ENCODE results near the gene BCR.

The BCR gene

GRCh38 chr22:23161574-23161973 is 18.7 kb upstream of the BCR start:
- no peak for TF ChIP-seq CTCF (IDR thresholded peaks at IDR 0.05; ENCODE audit: extremely low read depth, insufficient read depth, missing control alignments)

GRCh38 chr22:23163665-23164064 is 16.6 kb upstream of the BCR start:
- no peak for DNase-seq (ENCODE audit: low spot score)
- TF ChIP-seq CTCF (IDR thresholded peaks at IDR 0.05; ENCODE audit: extremely low read depth, insufficient read depth, missing control alignments), result no peak
- in situ Hi-C loops (cut with MboI; ENCODE audit: low pct_unique_long_range_greater_than_20kb, low sequenced_read_pairs, unreplicated experiment), result no loop called here

More at GRCh38 chr22:23161574-23161973, 18.7 kb upstream of the BCR start:
- DNase-seq (ENCODE audit: low spot score), result no peak
- in situ Hi-C loops (cut with MboI; ENCODE audit: low pct_unique_long_range_greater_than_20kb, low sequenced_read_pairs, unreplicated experiment), result no loop called here

GRCh38 chr22:23164091-23164490 is 16.2 kb upstream of the BCR start:
- in situ Hi-C loops (cut with MboI; ENCODE audit: low pct_unique_long_range_greater_than_20kb, low sequenced_read_pairs, unreplicated experiment), result no loop called here
- TF ChIP-seq CTCF (IDR thresholded peaks at IDR 0.05; ENCODE audit: extremely low read depth, insufficient read depth, missing control alignments), result no peak

DNA sequence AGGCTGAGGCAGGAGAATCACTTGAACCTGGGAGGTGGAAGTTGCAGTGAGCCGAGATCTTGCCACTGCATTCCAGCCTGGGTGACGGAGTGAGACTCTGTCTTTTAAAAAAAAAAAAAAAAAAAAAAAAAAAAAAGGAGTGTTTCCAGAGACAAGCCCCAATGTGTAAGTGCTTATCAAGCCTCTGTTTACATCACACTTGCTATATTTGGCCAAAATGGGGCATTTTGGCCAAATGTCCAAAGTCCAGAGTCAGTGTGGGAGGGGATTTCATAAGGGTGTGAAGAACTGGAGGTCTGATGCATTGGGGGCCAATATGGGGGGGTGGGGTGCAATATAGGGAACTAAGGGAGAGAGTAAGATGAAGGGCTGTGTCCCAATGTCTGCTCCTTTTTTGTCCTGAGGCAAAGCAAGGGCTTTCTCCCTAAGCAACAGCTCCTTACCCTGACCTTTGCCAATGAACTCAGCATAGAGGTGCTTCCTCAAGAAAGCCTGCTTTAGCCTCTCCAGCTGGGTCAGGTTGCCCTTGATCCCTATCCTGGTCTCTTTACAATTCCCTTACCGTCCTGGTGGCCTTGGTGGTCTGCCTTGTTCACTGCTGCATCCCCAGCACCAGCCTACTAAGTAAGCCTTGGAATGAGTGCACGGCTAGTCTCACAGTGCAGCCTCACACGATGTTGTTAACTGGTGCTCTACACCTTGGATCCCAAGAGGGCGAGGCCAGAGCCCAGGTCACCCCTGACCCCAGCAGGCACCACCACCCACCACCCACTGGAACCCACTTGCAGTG is 14.1 kb upstream of the BCR start:
- no peak for TF ChIP-seq CTCF (IDR thresholded peaks at IDR 0.05; ENCODE audit: extremely low read depth, insufficient read depth, missing control alignments)
- in situ Hi-C loops (cut with MboI; ENCODE audit: low pct_unique_long_range_greater_than_20kb, low sequenced_read_pairs, unreplicated experiment), result no loop called here

More at GRCh38 chr22:23164091-23164490, 16.2 kb upstream of the BCR start:
- no peak for DNase-seq (ENCODE audit: low spot score)

GRCh38 chr22:23166841-23167616 is 13.3 kb upstream of the BCR start:
- TF ChIP-seq CTCF (IDR thresholded peaks at IDR 0.05; ENCODE audit: extremely low read depth, insufficient read depth, missing control alignments), result no peak
- no peak for DNase-seq (ENCODE audit: low spot score)
- in situ Hi-C loops (cut with MboI; ENCODE audit: low pct_unique_long_range_greater_than_20kb, low sequenced_read_pairs, unreplicated experiment), result no loop called here

More for the DNA sequence above, 14.1 kb upstream of the BCR start:
- no peak for DNase-seq (ENCODE audit: low spot score)

DNA sequence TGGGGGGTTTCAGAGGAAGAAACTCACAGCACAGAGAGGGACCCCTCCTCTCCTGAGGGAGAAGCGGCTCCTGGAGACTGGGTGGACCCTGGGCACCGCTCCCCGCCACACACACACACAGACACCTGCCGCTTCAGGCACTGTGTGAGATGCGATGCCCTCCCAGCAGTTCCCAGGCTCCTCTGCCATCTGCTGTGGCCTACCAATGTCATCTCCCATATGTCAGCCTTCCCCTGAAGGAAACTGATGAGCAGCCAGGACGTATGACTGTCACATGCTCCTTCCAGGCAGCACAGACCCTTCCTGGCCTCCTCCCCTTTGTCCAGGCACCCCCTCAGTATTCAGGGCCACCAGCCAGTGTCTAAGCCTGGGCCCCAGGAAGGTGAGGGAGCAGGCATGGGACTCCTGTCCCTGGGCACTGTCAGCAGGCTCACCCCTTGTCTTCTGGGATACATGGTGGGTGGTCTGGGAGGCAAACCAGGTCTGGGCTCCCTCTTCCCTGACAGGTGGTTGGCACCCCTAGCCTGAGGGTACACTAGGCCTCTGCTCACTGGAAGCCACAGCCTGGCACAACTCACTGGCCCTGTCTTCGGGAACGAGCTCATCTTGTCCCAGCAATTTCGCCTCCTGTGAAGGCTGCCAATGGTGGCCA is 11.8 kb upstream of the BCR start:
- in situ Hi-C loops (cut with MboI; ENCODE audit: low pct_unique_long_range_greater_than_20kb, low sequenced_read_pairs, unreplicated experiment), result no loop called here
- no peak for DNase-seq (ENCODE audit: low spot score)
- no peak for TF ChIP-seq CTCF (IDR thresholded peaks at IDR 0.05; ENCODE audit: extremely low read depth, insufficient read depth, missing control alignments)

Measured in GM13977 (cell line).